ENCODE results near the gene CS. TPM values are rescaled to one million over a fixed set of nuclear protein-coding genes. Genes with fewer than 3 reads are reported as not detected.

CS gene
- total RNA-seq, 1 experiment from 2014 or later = 250 TPM

DNA sequence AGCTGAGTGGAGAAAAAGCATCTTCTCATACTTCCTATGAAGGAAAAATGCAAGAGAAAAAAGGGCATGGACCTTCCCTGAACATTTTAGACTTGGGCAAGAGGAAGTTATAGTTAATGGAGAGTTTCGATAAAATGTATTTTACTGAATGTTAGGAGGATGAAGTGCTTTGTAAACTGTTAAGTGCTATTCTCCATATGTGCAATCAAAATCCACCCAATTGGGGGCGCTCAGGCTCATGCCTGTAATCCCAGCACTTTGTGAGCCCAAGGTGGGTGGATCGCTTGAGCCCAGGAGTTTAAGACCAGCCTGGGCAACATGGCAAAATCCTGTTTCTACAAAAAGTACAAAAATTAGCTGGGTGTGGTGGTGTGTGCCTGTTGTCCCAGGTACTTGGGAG, 17.5 kb upstream of the CS start:
- Histone ChIP-seq H3K56ac (ENCODE audit: insufficient read length, low read depth, low read length) (no peak overlapping the region), H2AFZ (ENCODE audit: low read length) (no peak overlapping the region), H2BK20ac (ENCODE audit: low read depth, low read length, poor library complexity, severe bottlenecking) (no peak overlapping the region), H3K4ac (ENCODE audit: low read depth, low read length) (no peak overlapping the region), H4K91ac (ENCODE audit: insufficient read length, low read depth, low read length) (no peak overlapping the region), H3K79me1 (ENCODE audit: insufficient read depth, low read depth, low read length, poor library complexity, severe bottlenecking) (peaks cover 7% of the 10 kb centered on the region), H3K4me1 (ENCODE audit: insufficient read depth, low read length) (no peaks in the 10 kb centered on the region), H4K20me1 (ENCODE audit: control insufficient read depth, insufficient read depth, insufficient read length) (no peaks in the 10 kb centered on the region), H4K8ac (replicated peaks; ENCODE audit: insufficient read length, low read depth, low read length) (no peak overlapping the region), H3T11ph (ENCODE audit: low read length) (no peak overlapping the region), H2BK120ac (ENCODE audit: low read depth, low read length, poor library complexity, severe bottlenecking) (no peak overlapping the region), H3K18ac (ENCODE audit: insufficient read length, low read depth, low read length) (no peak overlapping the region), H2BK5ac (ENCODE audit: insufficient read length, low read length) (no peak overlapping the region), H2BK12ac (ENCODE audit: insufficient read length, low read depth, low read length) (no peak overlapping the region), H3K23ac (ENCODE audit: insufficient read length, low read depth, low read length) (no peak overlapping the region), H3K27ac (ENCODE audit: insufficient read length, low read depth, low read length) (no peak overlapping the region), H3K23me2 (ENCODE audit: insufficient read length, low read depth, low read length, poor library complexity, severe bottlenecking) (peaks cover 6% of the 10 kb centered on the region), H4K5ac (ENCODE audit: insufficient read length, low read depth, low read length) (no peak overlapping the region), H2BK15ac (ENCODE audit: low read depth, low read length) (no peak overlapping the region), H3K14ac (ENCODE audit: insufficient read depth, low read length) (no peak overlapping the region), H3K27me3 (ENCODE audit: insufficient read depth, low read length) (no peaks in the 10 kb centered on the region), H3K9me3 (ENCODE audit: control insufficient read depth, low read depth, low read length) (no peaks in the 10 kb centered on the region), H3K4me2 (ENCODE audit: insufficient read depth, insufficient read length, low read length) (no peak overlapping the region), H3K79me2 (ENCODE audit: insufficient read depth, low read length) (peaks cover 7% of the 10 kb centered on the region; the same call in 1 of the 2 replicates), H3K9ac (ENCODE audit: extremely low read depth, insufficient read length, low read length) (no peak overlapping the region), H2AK5ac (ENCODE audit: insufficient read length, low read length) (no peak overlapping the region)
- 100% methylated on average over 1 of the region's 3 CpGs for WGBS (ENCODE audit: extremely low coverage, insufficient read length, low lambda C conversion rate)
- no peaks in the 10 kb centered on the region for H3K9me3 Mint-ChIP-seq
- peaks cover 5 to 11% of the 10 kb centered on the region in 2 experiments; a peak in 2 of 4 replicates for H3K4me1 Mint-ChIP-seq
- no peak for DNase-seq
- H3K27me3 Mint-ChIP-seq (ENCODE audit: low read depth) = no peaks in the 10 kb centered on the region
- TF ChIP-seq, protein P1, sequence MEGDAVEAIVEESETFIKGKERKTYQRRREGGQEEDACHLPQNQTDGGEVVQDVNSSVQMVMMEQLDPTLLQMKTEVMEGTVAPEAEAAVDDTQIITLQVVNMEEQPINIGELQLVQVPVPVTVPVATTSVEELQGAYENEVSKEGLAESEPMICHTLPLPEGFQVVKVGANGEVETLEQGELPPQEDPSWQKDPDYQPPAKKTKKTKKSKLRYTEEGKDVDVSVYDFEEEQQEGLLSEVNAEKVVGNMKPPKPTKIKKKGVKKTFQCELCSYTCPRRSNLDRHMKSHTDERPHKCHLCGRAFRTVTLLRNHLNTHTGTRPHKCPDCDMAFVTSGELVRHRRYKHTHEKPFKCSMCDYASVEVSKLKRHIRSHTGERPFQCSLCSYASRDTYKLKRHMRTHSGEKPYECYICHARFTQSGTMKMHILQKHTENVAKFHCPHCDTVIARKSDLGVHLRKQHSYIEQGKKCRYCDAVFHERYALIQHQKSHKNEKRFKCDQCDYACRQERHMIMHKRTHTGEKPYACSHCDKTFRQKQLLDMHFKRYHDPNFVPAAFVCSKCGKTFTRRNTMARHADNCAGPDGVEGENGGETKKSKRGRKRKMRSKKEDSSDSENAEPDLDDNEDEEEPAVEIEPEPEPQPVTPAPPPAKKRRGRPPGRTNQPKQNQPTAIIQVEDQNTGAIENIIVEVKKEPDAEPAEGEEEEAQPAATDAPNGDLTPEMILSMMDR (conservative IDR thresholded peaks at IDR 0.05) = peak; percentile 61
- peak overlapping the region in 1 of 2 experiments; percentile 33; a peak in 1 of 5 replicates for H3K4me3 Mint-ChIP-seq
- no peak overlapping the region for H3K27ac Mint-ChIP-seq
- peaks cover 6 to 28% (median 25%) of the 10 kb centered on the region in 3 experiments; a peak in 5 of 7 replicates for H3K36me3 Mint-ChIP-seq (ENCODE audit: insufficient read depth in 1 of 3, low read depth in 3 of 3)

All from H9 (cell line).